Measurements from ENCODE around the gene PMAIP1.
"Not testable (repeated sequence)": the region's sequence is repeated elsewhere in the genome, so short reads cannot be mapped to it uniquely, and the experiment has no call there.

The PMAIP1 gene

DNA sequence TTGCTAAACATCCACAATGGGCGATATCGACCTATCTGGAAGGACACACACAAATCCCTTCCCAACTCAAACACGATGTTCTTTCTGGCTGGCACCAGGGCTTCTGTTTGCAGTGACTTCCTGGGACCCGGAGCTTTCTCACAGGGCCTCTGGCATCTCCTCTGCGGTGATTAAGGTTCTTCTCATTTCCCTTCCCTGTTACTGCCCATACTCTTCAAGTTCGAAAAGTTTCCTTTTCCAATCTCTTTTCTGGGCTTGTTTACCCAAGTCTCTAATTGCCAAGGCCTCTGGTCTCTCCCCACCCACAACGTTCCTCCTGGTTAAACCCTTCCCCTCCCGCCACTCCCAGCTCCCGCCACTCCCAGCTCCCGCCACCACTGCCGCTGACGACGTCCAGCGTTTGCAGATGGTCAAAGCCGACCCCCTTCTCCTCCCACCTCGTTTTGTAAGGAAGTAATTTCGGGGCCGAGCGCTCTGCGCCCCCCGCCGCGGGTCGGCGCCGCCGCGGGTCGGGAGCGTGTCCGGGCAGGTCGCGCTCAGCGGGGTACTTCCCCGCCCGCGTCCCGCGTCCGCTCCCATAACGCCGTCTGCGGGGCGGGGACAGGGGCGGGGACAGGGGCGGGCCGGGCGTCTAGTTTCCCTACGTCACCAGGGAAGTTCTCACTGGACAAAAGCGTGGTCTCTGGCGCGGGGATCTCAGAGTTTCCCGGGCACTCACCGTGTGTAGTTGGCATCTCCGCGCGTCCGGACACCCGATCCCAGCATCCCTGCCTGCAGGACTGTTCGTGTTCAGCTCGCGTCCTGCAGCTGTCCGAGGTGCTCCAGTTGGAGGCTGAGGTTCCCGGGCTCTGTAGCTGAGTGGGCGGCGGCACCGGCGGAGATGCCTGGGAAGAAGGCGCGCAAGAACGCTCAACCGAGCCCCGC lies at the start of gene PMAIP1:
TSS of gene PMAIP1 (plus strand) at position 699 of the 924 bp plus-strand sequence. CDS start at position 881, 182 bp downstream.
- peak; percentile 91 to 94 for DNase-seq

DNA sequence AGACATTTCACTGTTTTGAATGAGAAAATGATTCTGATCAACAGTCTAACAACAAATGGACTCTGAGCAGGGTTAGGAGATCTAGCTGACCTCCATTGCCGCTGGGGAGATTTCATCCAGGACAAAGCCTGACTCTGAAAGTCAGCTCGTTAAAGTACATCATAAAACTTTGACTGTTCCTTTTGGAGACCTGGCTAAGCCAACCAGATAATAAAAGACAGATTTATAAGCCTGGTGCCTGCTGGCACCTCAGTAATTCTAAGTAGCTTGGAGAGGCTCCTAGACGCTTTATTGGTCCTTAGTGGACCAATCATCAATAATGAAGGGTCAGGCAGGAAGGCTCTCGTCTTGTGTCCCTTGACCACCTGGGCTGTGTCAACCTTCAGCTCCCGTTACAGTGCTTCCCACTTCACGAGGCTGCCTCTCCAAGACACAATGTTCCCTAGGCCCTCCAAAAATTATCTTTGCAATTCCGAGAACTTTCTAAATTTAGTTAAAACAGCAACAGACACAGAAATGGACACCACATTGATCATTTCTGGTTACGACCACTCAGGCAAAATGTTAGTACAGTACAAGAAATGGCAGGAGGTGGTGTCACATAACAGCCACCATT lies 47.9 kb upstream of the PMAIP1 start:
- no peak for DNase-seq

DNA sequence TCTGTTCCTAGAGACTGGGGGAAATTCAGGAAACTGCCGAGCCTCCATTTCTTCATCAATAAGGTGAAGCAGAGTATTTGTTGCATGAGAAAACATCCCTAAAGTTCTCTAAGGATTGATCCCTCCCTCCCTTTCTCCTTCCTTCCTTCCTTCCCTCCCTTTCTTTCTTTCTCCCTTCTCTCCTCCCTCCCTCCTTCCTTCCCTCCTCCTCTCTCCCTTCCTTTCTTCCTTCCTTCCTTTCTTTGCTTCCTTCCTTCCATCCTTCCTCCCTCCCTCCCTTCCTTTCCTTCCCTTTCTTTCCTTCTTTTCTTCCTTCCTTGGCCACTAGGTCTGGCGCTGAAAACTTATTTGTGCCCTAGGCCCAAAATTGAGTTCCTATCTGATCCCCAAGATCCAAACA lies 47.2 kb upstream of the PMAIP1 start:
- no peak for DNase-seq

DNA sequence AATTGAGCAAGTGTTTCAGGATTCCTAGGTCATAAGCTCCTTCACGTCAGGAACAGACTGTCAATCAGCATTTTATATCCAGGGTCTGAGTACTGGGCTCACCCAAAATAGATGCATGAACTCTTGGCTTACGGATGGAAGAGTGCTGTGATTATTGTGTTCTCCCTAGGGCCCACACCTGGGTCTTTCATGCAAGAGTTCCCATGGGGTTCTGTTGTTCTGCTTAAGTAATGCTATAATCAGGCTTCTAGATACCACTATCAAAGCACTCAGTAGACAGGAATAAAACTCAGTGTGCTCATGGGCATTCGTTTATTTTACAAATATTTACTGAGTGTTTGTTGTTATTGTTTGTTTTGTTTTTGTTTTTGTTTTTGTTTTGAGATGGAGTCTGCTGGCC lies 46.4 kb upstream of the PMAIP1 start:
- DNase-seq = no peak

DNA sequence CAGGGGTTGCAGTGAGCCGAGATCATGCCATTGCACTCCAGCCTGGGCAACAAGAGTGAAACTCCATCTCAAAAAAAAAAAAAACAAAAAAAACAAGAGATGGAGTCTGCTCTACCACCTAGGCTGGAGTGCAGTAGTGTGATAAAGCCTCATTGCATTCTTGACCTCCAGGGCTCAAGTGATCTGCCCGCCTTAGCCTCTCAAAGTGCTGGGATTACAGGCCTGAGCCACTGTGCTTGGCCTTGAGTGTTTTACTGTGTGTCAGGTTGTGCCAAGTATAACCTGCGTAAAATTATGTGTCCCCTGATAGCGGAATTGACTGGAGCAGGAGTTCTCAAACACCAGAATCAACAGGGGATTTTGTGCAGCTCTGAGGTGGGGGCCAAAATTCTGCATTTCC lies 45.8 kb upstream of the PMAIP1 start:
- not testable (repeated sequence) for DNase-seq

DNA sequence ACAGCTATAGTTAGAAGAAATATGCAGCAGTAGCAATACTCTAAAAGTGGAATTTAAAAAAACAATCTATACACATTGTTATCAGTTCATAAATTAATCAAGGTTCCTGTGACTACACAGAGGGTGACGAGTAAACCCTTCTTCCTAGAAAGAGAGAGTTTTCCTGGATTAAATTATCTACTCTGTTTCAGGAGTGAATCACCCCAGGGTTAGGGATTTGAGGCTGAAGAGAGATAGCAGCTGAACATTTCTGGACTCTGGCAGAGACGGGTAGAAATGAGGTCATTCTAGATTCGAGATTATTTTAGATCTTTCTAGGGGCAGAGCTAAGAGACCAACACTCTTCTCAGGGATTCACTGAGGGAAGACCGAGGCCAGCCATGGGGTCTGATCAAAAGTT lies 38.8 kb upstream of the PMAIP1 start:
- no peak for DNase-seq

DNA sequence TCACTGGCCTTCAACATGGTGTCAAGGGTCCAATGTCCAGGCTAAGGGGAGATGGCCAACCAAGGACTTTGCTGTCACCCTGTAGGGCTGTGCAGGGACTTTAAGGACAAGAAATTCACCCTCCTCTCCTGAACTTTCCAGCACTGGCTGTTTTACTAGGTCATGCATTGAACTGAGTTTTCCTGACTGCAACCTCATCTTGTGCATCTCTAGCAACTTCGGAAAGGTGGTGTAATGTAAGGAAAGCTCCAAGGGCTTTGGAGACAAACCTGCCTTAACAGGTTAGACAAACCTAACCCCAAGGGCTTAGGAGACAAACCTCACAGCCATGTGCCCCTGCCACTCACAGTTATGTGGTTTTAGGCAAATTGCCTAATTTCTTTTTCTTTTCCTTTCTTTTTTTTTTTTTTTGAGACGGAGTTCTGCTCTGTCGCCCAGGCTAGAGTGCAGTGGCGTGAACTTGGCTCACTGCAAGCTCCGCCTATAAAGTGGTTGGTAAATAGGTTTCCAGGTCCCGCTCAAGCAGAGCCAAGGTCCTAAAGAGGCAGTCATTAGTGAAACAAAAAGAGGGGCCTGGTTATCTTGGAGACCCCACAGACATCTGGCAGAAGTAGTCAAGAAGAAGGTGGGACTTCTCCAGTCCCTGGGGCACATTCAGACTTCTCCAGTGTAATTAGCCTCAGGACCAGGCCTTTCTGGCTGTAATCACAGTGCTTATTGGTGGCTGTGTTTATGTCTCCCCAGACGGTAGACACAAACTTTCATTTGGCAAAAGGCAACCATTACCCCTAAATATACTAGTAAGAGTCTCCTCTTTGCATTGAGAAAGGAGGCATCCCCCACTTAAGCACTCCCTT lies 37.6 kb upstream of the PMAIP1 start:
- DNase-seq = no peak

DNA sequence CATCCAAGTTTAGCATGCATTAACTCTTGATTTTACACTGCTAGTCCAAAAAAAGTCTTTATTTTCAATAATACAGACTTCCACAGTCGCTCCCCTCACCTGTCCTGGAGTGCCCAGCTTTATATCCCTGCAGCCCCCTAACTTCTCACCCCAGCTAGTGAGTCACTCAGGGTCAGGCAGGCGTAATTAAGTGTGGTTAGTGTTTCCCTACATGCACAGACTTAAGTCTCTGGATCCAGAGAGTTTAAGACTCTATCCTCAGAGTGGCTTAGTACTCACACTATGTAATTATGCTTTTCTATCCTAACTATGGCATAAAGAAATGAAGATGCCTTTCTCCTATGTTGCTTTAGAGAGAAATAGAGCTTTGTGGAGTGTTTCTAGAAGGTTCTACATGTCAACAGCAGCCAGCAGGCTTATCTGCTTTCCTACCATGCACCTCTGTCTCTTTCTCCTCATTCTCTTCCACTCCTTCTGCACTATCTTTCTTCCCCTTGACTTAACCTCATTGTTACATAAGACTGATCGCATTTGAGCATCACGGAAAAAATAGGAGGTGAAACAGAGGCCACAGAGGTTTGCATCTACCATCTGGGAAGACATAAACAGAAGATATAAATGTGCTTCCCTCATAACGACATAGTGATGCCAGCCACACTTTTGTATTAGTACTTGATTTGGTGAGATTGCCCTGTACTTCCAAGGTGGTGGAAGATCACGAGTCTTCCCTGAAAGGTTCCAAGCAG lies 34.4 kb upstream of the PMAIP1 start:
- DNase-seq = no peak

DNA sequence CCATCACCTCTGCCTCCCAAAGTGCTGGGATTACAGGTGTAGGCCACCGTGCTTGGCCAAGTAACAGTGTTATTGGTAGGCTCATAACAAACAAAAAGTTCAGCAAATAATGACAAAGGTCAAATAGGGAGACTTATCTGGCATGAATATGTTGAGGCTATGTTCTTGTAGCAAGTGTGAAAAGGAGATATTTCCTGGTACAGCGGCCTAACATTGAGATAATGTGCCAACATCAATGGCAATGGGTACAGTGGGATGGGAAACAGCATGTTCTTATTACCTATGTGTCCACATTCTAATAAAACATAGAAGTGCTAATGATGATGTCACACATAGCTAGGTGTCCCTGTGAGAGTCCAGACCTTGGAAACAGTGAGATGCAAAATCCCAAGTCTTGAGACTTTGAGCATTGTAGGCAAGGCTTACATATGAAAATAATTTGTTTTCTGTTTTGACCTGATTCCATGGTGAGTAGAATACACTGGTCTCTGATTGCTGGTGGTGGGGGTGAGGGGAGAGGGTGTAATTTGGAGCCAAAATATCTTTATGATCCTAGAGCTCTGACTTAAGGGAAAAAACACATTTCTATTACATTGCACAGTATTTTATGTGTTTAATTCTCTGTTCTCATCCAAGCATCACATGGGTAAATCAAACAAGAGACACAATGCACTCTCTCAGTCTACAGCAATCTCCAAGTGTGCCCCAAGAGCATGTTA lies 33.1 kb upstream of the PMAIP1 start:
- no peak for DNase-seq

DNA sequence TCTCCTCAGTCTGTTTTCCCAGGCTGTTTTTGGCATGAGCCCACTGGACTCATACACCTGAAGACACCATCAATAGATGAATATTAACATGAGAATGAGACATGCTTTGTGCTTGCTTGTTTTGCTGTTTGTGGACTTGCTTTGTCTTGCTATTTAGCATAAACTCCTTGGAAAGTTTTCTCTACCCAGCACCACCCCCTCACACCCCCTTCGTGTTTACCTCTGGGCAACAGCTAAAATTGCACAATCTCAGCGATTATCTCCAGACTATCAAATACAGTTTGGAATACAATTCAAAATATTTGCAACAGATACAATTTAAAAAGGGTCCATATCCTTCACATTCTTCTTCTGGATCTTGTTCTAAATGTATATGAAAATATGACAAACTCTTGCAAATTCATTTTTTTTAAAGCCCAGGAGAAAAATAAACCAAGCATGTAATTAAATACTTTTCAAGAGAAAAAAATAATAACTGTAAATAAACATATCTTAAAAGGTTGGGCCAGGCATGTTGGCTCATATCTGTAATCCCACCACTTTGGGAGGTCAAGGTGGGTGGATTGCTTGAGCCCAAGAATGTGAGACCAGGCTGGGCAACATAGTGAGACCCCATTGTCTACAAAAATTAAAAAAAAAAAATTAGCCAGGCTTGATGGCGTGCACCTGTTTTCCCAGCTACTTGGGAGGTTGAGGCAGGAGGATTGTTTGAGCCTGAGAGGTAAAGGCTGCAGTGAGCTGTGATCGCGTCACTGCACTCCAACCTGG lies 32.3 kb upstream of the PMAIP1 start:
- DNase-seq = no peak

DNA sequence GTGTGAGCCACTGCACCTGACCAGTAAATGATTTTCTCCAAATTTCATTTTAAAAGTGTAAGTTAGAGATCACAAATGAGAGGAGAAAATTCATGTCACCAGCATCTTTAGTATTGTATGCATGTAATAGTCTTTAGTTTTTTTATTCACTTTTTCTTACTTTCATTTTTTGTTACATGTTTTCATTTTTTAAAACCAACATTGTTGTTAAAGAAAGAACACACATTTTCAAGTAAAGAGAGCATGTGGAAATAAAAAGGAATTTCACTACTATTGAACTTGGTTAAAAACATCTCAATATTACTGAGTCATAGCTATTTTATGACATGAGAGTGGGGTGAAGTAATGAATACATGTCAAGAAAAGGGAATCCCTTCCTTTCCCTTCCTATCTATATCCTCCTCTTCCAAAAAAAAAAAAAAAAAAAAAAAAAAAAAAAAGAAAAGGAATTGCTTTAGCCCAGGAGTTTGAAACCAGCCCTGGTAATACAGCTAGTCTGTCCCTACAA lies 29.1 kb upstream of the PMAIP1 start:
- DNase-seq = no peak

DNA sequence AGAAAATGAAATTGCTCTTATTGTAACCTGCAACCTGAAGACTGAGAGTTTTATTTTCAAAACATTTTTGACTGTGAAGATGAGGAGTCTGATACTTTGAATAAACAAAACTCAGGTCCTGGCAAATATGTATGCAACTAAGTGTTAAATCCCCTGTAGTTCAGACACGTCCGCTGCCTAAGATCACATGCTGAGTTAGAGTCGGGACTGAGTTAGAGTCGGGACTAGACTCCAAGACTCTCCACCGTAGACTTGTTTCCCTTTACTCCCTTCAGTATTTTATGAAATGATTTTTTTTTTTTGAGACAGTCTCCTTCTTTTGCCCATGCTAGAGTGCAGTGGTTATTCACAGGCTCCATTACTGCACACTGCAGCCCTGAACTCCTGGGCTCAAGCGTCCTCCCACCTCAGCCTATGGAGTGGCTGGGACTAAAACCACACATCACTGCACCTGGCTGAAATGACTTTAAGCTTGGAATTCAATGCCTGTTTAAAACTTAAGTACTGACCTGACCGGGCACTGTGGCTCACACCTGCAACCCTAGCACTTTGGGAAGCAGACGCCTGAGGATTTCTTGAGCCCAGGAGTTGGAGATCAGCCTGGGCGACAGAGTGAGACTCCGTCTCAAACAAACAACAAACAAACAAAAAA lies 28.0 kb upstream of the PMAIP1 start:
- no peak for DNase-seq

DNA sequence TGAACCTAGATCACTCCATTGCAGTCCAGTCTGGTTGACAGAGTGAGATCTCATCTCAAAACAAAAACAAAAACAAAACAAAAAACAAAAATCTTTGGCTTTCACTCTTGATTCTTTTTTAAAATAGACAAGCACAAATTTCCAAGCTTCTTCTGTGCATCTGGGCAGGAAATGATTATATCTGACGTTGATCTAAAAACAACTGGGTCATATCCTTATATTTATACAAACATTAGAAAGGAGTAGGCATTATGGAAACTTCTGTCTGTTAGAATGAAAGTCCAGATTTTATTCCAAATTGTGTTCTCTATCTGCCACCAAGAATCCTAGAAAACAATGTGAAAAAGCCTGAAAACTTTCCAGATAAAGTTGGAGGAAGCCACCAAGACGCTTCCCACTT lies 26.2 kb upstream of the PMAIP1 start:
- DNase-seq = no peak

DNA sequence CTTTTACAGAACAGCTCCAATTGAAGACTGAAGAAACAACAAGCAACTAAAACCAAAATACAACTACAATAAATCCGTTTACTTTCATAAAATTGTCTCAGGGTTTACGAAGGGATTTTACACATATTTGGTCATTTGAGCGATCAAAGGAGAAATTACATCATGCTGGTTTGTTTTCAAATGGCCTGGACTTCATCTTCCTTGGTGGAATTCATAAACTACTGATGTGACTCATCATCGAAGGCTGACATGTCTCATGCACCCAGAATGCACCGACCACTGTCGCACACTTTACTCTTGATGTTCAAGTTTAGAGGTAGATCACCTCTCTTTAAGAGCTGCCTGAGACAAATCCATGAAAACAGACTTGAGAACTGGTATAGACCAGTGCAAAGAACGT lies 25.6 kb upstream of the PMAIP1 start:
- DNase-seq = no peak

DNA sequence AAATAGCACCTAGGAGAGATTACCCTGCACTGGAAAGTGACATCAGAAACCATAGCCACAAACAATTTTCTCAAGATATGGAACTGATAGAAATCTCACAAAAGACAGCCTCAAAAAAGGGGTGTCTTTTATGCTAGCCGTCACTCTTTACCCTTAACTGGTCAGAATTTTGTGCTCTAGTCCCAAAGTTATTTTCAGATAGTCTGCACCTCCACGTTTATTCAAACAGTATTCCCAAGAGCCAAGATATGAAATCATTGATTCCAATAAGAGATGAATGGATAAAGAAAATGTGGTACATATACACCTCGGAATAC lies 23.5 kb upstream of the PMAIP1 start:
- DNase-seq = no peak

DNA sequence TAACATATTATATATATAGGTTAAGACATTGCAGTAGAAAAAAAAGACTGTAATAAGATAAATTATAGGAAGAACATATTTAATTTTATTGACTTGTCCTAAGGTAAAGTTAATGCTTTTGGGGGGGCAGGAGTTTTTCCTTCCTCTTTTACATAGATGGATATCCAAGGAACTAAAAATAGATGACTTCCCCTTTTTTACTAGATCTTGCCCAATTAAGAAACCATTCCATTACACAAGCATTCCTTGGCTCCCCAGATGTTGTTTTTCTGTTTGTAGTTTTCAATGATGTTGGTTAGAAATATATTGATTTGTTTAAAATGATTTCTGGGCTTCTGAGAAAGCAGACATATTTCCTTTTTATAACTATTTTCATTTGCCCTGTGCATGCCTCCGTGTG lies 22.4 kb upstream of the PMAIP1 start:
- no peak for DNase-seq

DNA sequence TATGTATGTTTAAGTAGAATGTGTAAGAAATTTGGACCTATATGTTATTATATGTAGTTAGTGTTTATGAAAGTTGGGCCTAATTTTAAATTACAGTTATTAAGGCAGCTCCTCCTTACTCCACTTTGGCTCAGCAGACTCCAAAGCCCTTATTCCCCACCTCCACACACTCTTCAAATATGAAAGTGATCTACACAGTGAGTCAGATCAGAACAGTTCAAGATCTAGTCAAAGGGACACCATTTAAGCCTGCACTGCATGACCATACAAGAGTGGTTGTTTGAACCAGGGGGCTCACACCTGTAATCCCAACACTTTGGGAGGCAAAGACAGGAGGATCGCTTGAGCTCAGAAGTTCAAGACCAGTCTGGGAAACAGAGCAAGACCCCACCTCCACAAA lies 21.2 kb upstream of the PMAIP1 start:
- no peak for DNase-seq

DNA sequence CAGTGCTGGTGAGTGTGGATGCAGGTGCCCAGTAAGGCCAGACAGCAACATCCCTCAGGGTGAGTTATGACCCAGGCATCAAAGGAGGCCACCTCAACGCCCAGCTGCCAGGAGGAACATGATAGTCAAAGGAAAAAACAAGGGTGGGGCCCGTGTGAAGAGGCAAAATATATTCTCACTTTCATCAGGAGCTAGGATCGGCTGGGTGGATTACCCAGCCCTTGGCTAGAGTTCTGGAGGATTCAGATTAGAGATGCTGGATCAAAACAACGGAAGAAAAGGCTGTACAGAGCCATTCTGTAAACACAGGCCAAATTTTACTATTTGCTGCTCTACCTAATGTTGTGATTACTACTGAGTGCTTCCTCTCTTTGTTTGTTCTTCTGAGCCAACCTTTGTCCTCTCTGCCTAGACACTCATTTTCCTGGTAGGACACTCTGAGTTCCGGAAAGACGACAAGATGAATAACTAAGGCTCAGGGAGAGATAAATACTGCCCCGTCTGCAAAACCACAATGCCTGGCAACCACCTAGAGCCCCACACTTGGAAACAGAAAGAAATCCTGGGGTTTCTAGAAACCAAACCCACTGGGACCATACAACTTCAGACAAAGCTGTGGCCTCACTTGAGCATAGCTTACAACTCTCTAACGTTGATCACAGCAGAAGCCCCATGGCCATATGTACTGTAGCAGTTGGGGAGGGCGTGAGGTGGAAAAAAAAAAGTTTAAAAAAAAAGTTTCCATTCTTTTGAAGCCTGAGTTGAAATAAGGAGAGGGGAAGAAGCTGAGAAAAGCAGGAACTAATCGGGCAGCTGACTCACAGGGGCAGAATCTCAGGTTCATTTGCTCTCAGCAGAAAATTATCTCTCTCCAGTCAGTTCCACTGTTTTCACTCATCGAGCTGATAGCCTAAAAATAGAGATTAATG lies 17.8 kb upstream of the PMAIP1 start:
- DNase-seq = peak in 1 of 2 donors; percentile 29

DNA sequence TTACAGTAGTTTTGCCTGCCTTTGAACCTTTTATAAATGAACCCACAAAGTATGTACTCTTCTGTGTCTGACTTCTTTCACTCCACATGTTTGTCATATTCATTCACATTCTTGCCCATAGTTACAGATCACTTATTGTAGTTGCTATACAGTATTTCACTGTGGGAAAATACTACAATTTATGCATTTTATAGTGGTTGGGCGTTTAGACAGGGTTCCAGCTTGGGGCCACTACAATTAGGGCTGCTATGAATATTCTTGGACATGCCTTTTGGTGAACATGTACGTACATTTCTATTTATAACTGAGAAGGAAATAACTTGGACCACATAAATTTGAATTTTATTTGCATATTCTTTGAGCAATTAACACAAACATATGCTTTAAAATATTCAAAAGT lies 15.4 kb upstream of the PMAIP1 start:
- DNase-seq = no peak

All from CD4-positive, alpha-beta T cell treated with Interferon alpha-2 for 1 hour (primary cell).